GM23248 (cell line): ENCODE data around the gene FXR1. TPM values are rescaled to one million over a fixed set of nuclear protein-coding genes. Genes with fewer than 3 reads are reported as not detected.

ENCODE experiments used
- DNase-seq: peaks from one replicate; pipeline ENCODE4 v3.0.0-alpha.2; 2015
- H2AFZ ChIP-seq: fragments of 200-600 bp; sonication (generic); 2 replicates; pipeline ENCODE4 v1.6.1; 2016; ENCODE audit warnings: antibody characterized with exemption
- H3F3A ChIP-seq: fragments of 200-600 bp; sonication (generic); 2 replicates; pipeline ENCODE4 v1.6.1; 2016; ENCODE audit warnings: mild to moderate bottlenecking, antibody characterized with exemption, mixed run types; ENCODE audit not compliant: insufficient read depth
- H3K27ac ChIP-seq: fragments of 200-600 bp; sonication (generic); 2 replicates; pipeline ENCODE4 v1.5.1; 2016; ENCODE audit warnings: mild to moderate bottlenecking
- H3K27me3 ChIP-seq: fragments of 200-600 bp; sonication (generic); replicated peaks from 2 replicates; pipeline ENCODE4 v1.6.1; 2016; ENCODE audit warnings: mild to moderate bottlenecking; ENCODE audit not compliant: insufficient read depth
- H3K36me3 ChIP-seq: fragments of 200-600 bp; sonication (generic); 2 replicates; pipeline ENCODE4 v1.6.1; 2016; ENCODE audit warnings: low read depth, mild to moderate bottlenecking
- H3K4me1 ChIP-seq: fragments of 200-600 bp; sonication (generic); 2 replicates; pipeline ENCODE4 v1.6.1; 2016; ENCODE audit warnings: mild to moderate bottlenecking; ENCODE audit not compliant: insufficient read depth
- H3K4me2 ChIP-seq: fragments of 200-600 bp; sonication (generic); one replicate; pipeline ENCODE4 v1.6.1; 2016; ENCODE audit warnings: mild to moderate bottlenecking; ENCODE audit not compliant: unreplicated experiment
- H3K4me3 ChIP-seq: fragments of 200-600 bp; sonication (generic); 2 replicates; pipeline ENCODE4 v1.5.1; 2016; ENCODE audit warnings: mild to moderate bottlenecking
- H3K79me2 ChIP-seq: fragments of 200-600 bp; sonication (generic); 2 replicates; pipeline ENCODE4 v1.6.1; 2016; ENCODE audit warnings: mild to moderate bottlenecking; ENCODE audit not compliant: insufficient read depth
- H3K9ac ChIP-seq: fragments of 200-600 bp; sonication (generic); 2 replicates; pipeline ENCODE4 v1.6.1; 2016; ENCODE audit warnings: mild to moderate bottlenecking
- H3K9me2 ChIP-seq: fragments of 200-600 bp; sonication (generic); 2 replicates; pipeline ENCODE4 v1.6.1; 2016; ENCODE audit warnings: mixed run types, mild to moderate bottlenecking, moderate library complexity; ENCODE audit not compliant: insufficient read depth
- H3K9me3 ChIP-seq: fragments of 200-600 bp; sonication (generic); one replicate; pipeline ENCODE4 v1.6.1; 2017; ENCODE audit warnings: low read depth
- H4K20me1 ChIP-seq: fragments of 200-600 bp; sonication (generic); 2 replicates; pipeline ENCODE4 v1.6.0; 2016; ENCODE audit not compliant: insufficient read depth
- EZH2 ChIP-seq: fragments of 200-600 bp; sonication (generic); IDR thresholded peaks from 2 replicates; pipeline ENCODE4 v1.6.1; 2018; ENCODE audit warnings: antibody characterized with exemption, mild to moderate bottlenecking; ENCODE audit not compliant: insufficient read depth, poor library complexity, severe bottlenecking
- EZH2phosphoT487 ChIP-seq: fragments of 200-600 bp; sonication (generic); IDR thresholded peaks from 2 replicates; pipeline ENCODE4 v1.6.1; 2018; ENCODE audit warnings: antibody characterized with exemption, moderate library complexity, mild to moderate bottlenecking, low read depth; ENCODE audit not compliant: insufficient read depth
- WGBS, 2 experiments: methylation state at CpG; one replicate each; pipeline ENCODE4 v1.1.6; 2015 to 2017; ENCODE audit warnings: low lambda C conversion rate in 2 of 2, low coverage in 1 of 2; ENCODE audit errors: missing lambda C conversion rate in 2 of 2; 5-methylcytosine and 5-hydroxymethylcytosine counted together
- in situ Hi-C: fragments of 300-500 bp; cut with MboI; formaldehyde crosslinking; loops from 2 replicates; pipeline ENCODE4 v1.15.0; 2020
- polyA plus RNA-seq: library from polyadenylated mRNA; unstranded; fragments of >200 nt; fragmentation: Nextera tagmentation; extraction: Ambion mirVana; gene quantifications from 2 replicates; pipeline ENCODE4 v1.2.1, GENCODE V29; 2016
- total RNA-seq: library from RNA; depleted of rRNA; stranded (reverse); fragments of >200 nt; shearing (Covaris generic); gene quantifications from 2 replicates; pipeline ENCODE4 v1.2.3, GENCODE V29; 2014

Gene FXR1
- total and polyA plus RNA-seq, 2 experiments from 2014 or later, result 36.3 to 105 TPM

- Histone ChIP-seq H3K4me1 (no peaks in the 10 kb centered on the region), H2AFZ (no peak overlapping the region), H3K9me2 (no peaks in the 10 kb centered on the region), H3K79me2 (no peaks in the 10 kb centered on the region), H3K4me2 (no peak overlapping the region), H3K9me3 (no peaks in the 10 kb centered on the region), H3K9ac (no peak overlapping the region), H3K27ac (no peak overlapping the region), H3F3A (no peaks in the 10 kb centered on the region), H4K20me1 (no peaks in the 10 kb centered on the region), H3K36me3 (no peaks in the 10 kb centered on the region), H3K27me3 (no peaks in the 10 kb centered on the region), H3K4me3 (no peak overlapping the region)
- WGBS, 2 experiments, result 70 to 71% methylated on average over 8 of the region's 8 CpGs
- TF ChIP-seq EZH2 (no peak), EZH2phosphoT487 (no peak)
- DNase-seq, result no peak
- in situ Hi-C loops, result no loop called here
Measured at GRCh38 chr3:180898572-180898971, 13.9 kb upstream of the FXR1 start.

GRCh38 chr3:180909369-180910127, 2.9 kb upstream of the FXR1 start:
- TF ChIP-seq EZH2, result no peak
- no peak for TF ChIP-seq EZH2phosphoT487
- H3K9ac ChIP-seq, result no peak overlapping the region
- peaks cover 4% of the 10 kb centered on the region for H4K20me1 ChIP-seq
- H3K36me3 ChIP-seq, result no peaks in the 10 kb centered on the region
- no peak overlapping the region for H3K4me3 ChIP-seq
- H2AFZ ChIP-seq, result no peak overlapping the region
- WGBS, 2 experiments, result 60 to 63% methylated on average over 5 of the region's 5 CpGs
- no peak overlapping the region for H3K27ac ChIP-seq
- in situ Hi-C loops, result no loop called here
- no peak for DNase-seq
- H3K9me3 ChIP-seq, result no peaks in the 10 kb centered on the region
- no peaks in the 10 kb centered on the region for H3K9me2 ChIP-seq
- peaks cover 21% of the 10 kb centered on the region for H3K79me2 ChIP-seq
- H3K27me3 ChIP-seq, result no peaks in the 10 kb centered on the region
- H3F3A ChIP-seq, result peaks cover 6% of the 10 kb centered on the region
- H3K4me2 ChIP-seq, result no peak overlapping the region
- peaks cover 12% of the 10 kb centered on the region for H3K4me1 ChIP-seq

GRCh38 chr3:180910823-180911222, 1.6 kb upstream of the FXR1 start:
- Histone ChIP-seq H3K9ac (no peak overlapping the region), H3K27me3 (no peaks in the 10 kb centered on the region), H3K9me2 (no peaks in the 10 kb centered on the region), H3F3A (peaks cover 6% of the 10 kb centered on the region), H3K9me3 (no peaks in the 10 kb centered on the region), H3K79me2 (peaks cover 33% of the 10 kb centered on the region), H2AFZ (no peak overlapping the region), H3K4me2 (no peak overlapping the region), H3K36me3 (no peaks in the 10 kb centered on the region), H3K4me1 (peaks cover 20% of the 10 kb centered on the region), H3K4me3 (no peak overlapping the region), H4K20me1 (peaks cover 16% of the 10 kb centered on the region), H3K27ac (no peak overlapping the region)
- 96 to 98% methylated on average over 4 of the region's 4 CpGs for WGBS, 2 experiments
- DNase-seq, result no peak
- TF ChIP-seq EZH2phosphoT487, result no peak
- in situ Hi-C loops, result no loop called here

GRCh38 chr3:180911876-180912303, 580 bp upstream of the FXR1 start:
- Histone ChIP-seq H4K20me1 (peaks cover 20% of the 10 kb centered on the region), H3K4me1 (peaks cover 20% of the 10 kb centered on the region), H3K9ac (peak overlapping the region; percentile 100), H3K9me2 (no peaks in the 10 kb centered on the region), H3K9me3 (no peaks in the 10 kb centered on the region), H3K4me2 (peak overlapping the region; percentile 95), H3K4me3 (peak overlapping the region; percentile 99), H2AFZ (peak overlapping the region; percentile 95), H3F3A (peaks cover 6% of the 10 kb centered on the region), H3K27ac (peak overlapping the region; percentile 95), H3K79me2 (peaks cover 44% of the 10 kb centered on the region), H3K27me3 (no peaks in the 10 kb centered on the region), H3K36me3 (0 out of 2 replicates have a peak, but pooled peaks cover under 1% of the 10 kb centered on the region)
- DNase-seq, result no peak
- WGBS, 2 experiments, result 32 to 37% methylated on average over 6 of the region's 6 CpGs
- in situ Hi-C loops, result no loop called here
- TF ChIP-seq EZH2 (no peak), EZH2phosphoT487 (no peak)
